HCT116 (cell line): ENCODE measurements around the gene PREB. TPM values are rescaled to one million over a fixed set of nuclear protein-coding genes. Genes with fewer than 3 reads are reported as not detected.

Experiments
- ATAC-seq: fragments of 200-7000 bp; cut with Tn5 transposase; 2 replicates; pipeline ENCODE4 v1.9.1; 2020; ENCODE audit warnings: mild to moderate bottlenecking, moderate library complexity
- BruUV-seq: library from RNA; stranded (reverse); fragments of 400-500 nt; replicated peaks from 2 replicates; lab custom pipeline; 2021; lab: Mats Ljungman, UMichigan
- CTCF ChIA-PET: fragments of 300-600 bp; sonication (Branson Sonifier 250); formaldehyde crosslinking; loops from one replicate; lab custom pipeline; 2021; ENCODE audit warnings: antibody characterized with exemption; lab: Charles Lee
- POLR2A ChIA-PET: fragments of 300-600, 350-600 bp; sonication (Branson Sonifier 250); formaldehyde crosslinking; loops from one replicate; lab custom pipeline; 2021; ENCODE audit warnings: antibody characterized with exemption; lab: Charles Lee
- RAD21 ChIA-PET, 2 experiments: fragments of 300-600 bp; sonication (Branson Sonifier 250); formaldehyde crosslinking; loops; one replicate each; lab custom pipeline; 2023; ENCODE audit warnings: low total read pairs in 2 of 2; ENCODE audit not compliant: uncharacterized antibody in 2 of 2, unreplicated experiment in 2 of 2, low non-redundant PET in 1 of 2; lab: Charles Lee
- DNase-seq: peaks from one replicate; pipeline ENCODE4 v3.0.0-alpha.2; 2010; ENCODE audit warnings: low read depth, low spot score
- H2AFZ ChIP-seq: fragments of 200-600 bp; shearing (Covaris generic), sonication (generic); 2 replicates; pipeline ENCODE4 v1.6.1; 2017; ENCODE audit warnings: low read depth, mixed run types, mixed read lengths, antibody characterized with exemption, low read length; ENCODE audit not compliant: poor library complexity, severe bottlenecking
- H3K27ac ChIP-seq: 2 replicates; pipeline ENCODE4 v1.5.1; 2012; ENCODE audit warnings: low read depth, low read length
- H3K27me3 ChIP-seq: fragments of 200-600 bp; sonication (generic); 2 replicates; pipeline ENCODE4 v1.6.1; 2016; ENCODE audit warnings: mixed run types, low read length, mixed read lengths; ENCODE audit not compliant: insufficient read depth
- H3K36me3 ChIP-seq, 2 experiments: fragments of 200-500 bp in 1 of 2; fragments of 200-600 bp in 1 of 2; sonication (Bioruptor generic) in 1 of 2; sonication (generic) in 1 of 2; 2 replicates each; pipeline versions ENCODE4 v1.5.1 to v1.6.1; 2014 to 2016; ENCODE audit warnings: low read length in 2 of 2, inconsistent platforms in 1 of 2, mixed read lengths in 1 of 2, mixed run types in 1 of 2; ENCODE audit not compliant: insufficient read depth in 2 of 2, control insufficient read depth in 1 of 2
- H3K4me1 ChIP-seq, 2 experiments: fragments of 200-600 bp in 1 of 2; sonication (generic) in 1 of 2; 2 replicates each; pipeline versions ENCODE4 v1.5.1 to v1.6.1; 2012 to 2017; ENCODE audit warnings: low read length in 2 of 2, inconsistent platforms in 1 of 2, mild to moderate bottlenecking in 1 of 2, mixed read lengths in 1 of 2, mixed run types in 1 of 2, moderate library complexity in 1 of 2; ENCODE audit not compliant: insufficient read depth in 2 of 2, control insufficient read depth in 1 of 2
- H3K4me2 ChIP-seq: fragments of 200-600 bp; sonication (generic); 2 replicates; pipeline ENCODE4 v1.6.1; 2017; ENCODE audit warnings: mixed run types, low read length, mixed read lengths
- H3K4me3 ChIP-seq, 2 experiments: fragments of 200-600 bp in 1 of 2; sonication (generic) in 1 of 2; replicated peaks in 1 of 2; 2 replicates each; pipeline ENCODE4 v1.5.1; 2011 to 2016; ENCODE audit warnings: low read length in 2 of 2, control low read depth in 1 of 2, low read depth in 1 of 2, mild to moderate bottlenecking in 1 of 2, mixed read lengths in 1 of 2, mixed run types in 1 of 2
- H3K79me2 ChIP-seq: fragments of 200-600 bp; sonication (generic); 2 replicates; pipeline ENCODE4 v1.6.1; 2017; ENCODE audit warnings: mild to moderate bottlenecking, mixed run types, low read length, moderate library complexity, mixed read lengths; ENCODE audit not compliant: insufficient read depth
- H3K9ac ChIP-seq: fragments of 200-600 bp; sonication (generic); 2 replicates; pipeline ENCODE4 v1.6.1; 2016; ENCODE audit warnings: low read length, mixed read lengths
- H3K9me2 ChIP-seq: fragments of 200-600 bp; sonication (generic), shearing (Covaris generic); 2 replicates; pipeline ENCODE4 v1.6.1; 2017; ENCODE audit warnings: mixed run types, mild to moderate bottlenecking, moderate library complexity; ENCODE audit not compliant: insufficient read depth
- H3K9me3 ChIP-seq, 2 experiments: fragments of 200-500 bp in 1 of 2; fragments of 200-600 bp in 1 of 2; sonication (Bioruptor generic) in 1 of 2; sonication (generic) in 1 of 2; 2 replicates each; pipeline ENCODE4 v1.6.1; 2014 to 2017; ENCODE audit warnings: low read length in 2 of 2, mixed read lengths in 2 of 2, inconsistent platforms in 1 of 2, low read depth in 1 of 2, mild to moderate bottlenecking in 1 of 2, mixed run types in 1 of 2, moderate library complexity in 1 of 2; ENCODE audit not compliant: control insufficient read depth in 1 of 2, insufficient read depth in 1 of 2
- H4K20me1 ChIP-seq: fragments of 200-600 bp; sonication (generic), shearing (Covaris generic); 2 replicates; pipeline ENCODE4 v1.6.1; 2017; ENCODE audit warnings: mixed run types, mild to moderate bottlenecking, moderate library complexity; ENCODE audit not compliant: insufficient read depth
- CTCF ChIP-seq, 3 experiments: fragments of 200-600 bp in 1 of 3; sonication (generic) in 1 of 3; IDR thresholded peaks in 2 of 3; conservative IDR thresholded peaks in 1 of 3; 2 replicates each; pipeline ENCODE4 v1.5.1; 2012 to 2017; ENCODE audit warnings: low read depth in 2 of 3, low read length in 2 of 3, antibody characterized with exemption in 1 of 3, borderline replicate concordance in 1 of 3, control low read depth in 1 of 3, mild to moderate bottlenecking in 1 of 3, mixed read lengths in 1 of 3, mixed run types in 1 of 3, moderate library complexity in 1 of 3; ENCODE audit not compliant: insufficient read depth in 1 of 3
- ELF1 ChIP-seq: IDR thresholded peaks from 2 replicates; pipeline ENCODE4 v1.6.1; 2012; ENCODE audit warnings: low read depth, borderline replicate concordance
- EZH2phosphoT487 ChIP-seq: fragments of 200-600 bp; IDR thresholded peaks from 2 replicates; pipeline ENCODE4 v1.6.1; 2018; ENCODE audit warnings: antibody characterized with exemption, borderline replicate concordance
- RAD21 ChIP-seq: IDR thresholded peaks from 2 replicates; pipeline ENCODE4 v1.6.1; 2012; ENCODE audit warnings: low read depth, mild to moderate bottlenecking
- REST ChIP-seq: IDR thresholded peaks from 2 replicates; pipeline ENCODE4 v1.6.1; 2012; ENCODE audit warnings: low read depth
- SP1 ChIP-seq: IDR thresholded peaks from 2 replicates; pipeline ENCODE4 v1.6.1; 2012; ENCODE audit warnings: low read depth
- SRF ChIP-seq: IDR thresholded peaks from 2 replicates; pipeline ENCODE4 v1.6.1; 2012; ENCODE audit warnings: low read depth
- TCF7L2 ChIP-seq: IDR thresholded peaks from 2 replicates; pipeline ENCODE4 v1.7.0; 2011; ENCODE audit warnings: borderline replicate concordance, inconsistent platforms; ENCODE audit not compliant: insufficient read depth, insufficient read length; ENCODE audit errors: extremely low read depth
- YY1 ChIP-seq: IDR thresholded peaks from 2 replicates; pipeline ENCODE4 v1.6.1; 2011; ENCODE audit warnings: low read length, low read depth, moderate library complexity, mild to moderate bottlenecking; ENCODE audit not compliant: insufficient replicate concordance; ENCODE audit errors: extremely low read depth
- ZNF274 ChIP-seq: fragments of 200-500 bp; sonication (Bioruptor generic); IDR thresholded peaks from 2 replicates; pipeline ENCODE4 v1.6.1; 2014; ENCODE audit warnings: mild to moderate bottlenecking, low read depth, low read length, inconsistent platforms
- intact Hi-C: fragments of 100-400 bp; cut with micrococcal nuclease; formaldehyde crosslinking; loops from 2 replicates; pipeline ENCODE4 v1.10.0; 2022
- total RNA-seq: library from RNA; stranded (reverse); gene quantifications from one replicate; pipeline ENCODE4 v1.2.1, GENCODE V29; 2021; ENCODE audit not compliant: unreplicated experiment

Gene PREB
- total RNA-seq, 1 experiment from 2014 or later, result 54.2 TPM

GRCh38 chr2:27139310-27139709 is 4.9 kb upstream of the PREB start, which contains the start of gene PRR30:
Gene PRR30 (minus strand): TSS chr2:27139410. CDS start chr2:27138329, 1,081 bp downstream.
- TF ChIP-seq SRF, result no peak
- TF ChIP-seq YY1, result no peak
- TF ChIP-seq TCF7L2, result no peak
- TF ChIP-seq EZH2phosphoT487, result no peak
- TF ChIP-seq ZNF274, result no peak
- TF ChIP-seq CTCF (IDR thresholded peaks at IDR 0.05 in 2 of 3, conservative IDR thresholded peaks at IDR 0.05 in 1 of 3; ENCODE audit: borderline replicate concordance in 1 of 3, insufficient read depth in 1 of 3, low read depth in 2 of 3, low read length in 2 of 3), result no peak
- TF ChIP-seq RAD21, result no peak
- TF ChIP-seq REST, result no peak
- TF ChIP-seq ELF1, result no peak
- TF ChIP-seq SP1, result no peak
- DNase-seq (no peak), ATAC-seq (no peak)
- Histone ChIP-seq H3K79me2 (peaks cover under 1% of the 10 kb centered on the region; the same call in 1 of the 2 replicates), H3K36me3 (no peaks in the 10 kb centered on the region), H3K27ac (no peak within 1 kb of the TSS), H4K20me1 (no peaks in the 10 kb centered on the region), H3K9me2 (no peaks in the 10 kb centered on the region), H3K9me3 (peaks cover 0 to 4% of the 10 kb centered on the region in 2 experiments; a peak in 1 of 4 replicates), H3K4me1 (peaks cover 0 to 7% of the 10 kb centered on the region in 2 experiments; a peak in 2 of 4 replicates), H3K27me3 (no peaks in the 10 kb centered on the region), H3K4me3 (no peak within 1 kb of the TSS), H3K9ac (no peak within 1 kb of the TSS), H3K4me2 (no peak within 1 kb of the TSS), H2AFZ (no peak within 1 kb of the TSS)
- ChIA-PET CTCF (no interaction called here), POLR2A (no interaction called here), RAD21 (no interaction called here)
- no TSS peak for BruUV-seq
- intact Hi-C loops, result no loop called here
